Left ventricle myocardium superior (tissue), 1 donor: ENCODE measurements around the gene FBH1. TPM values are rescaled to one million over a fixed set of nuclear protein-coding genes. Genes with fewer than 3 reads are reported as not detected.
"Not testable (repeated sequence)": the region's sequence is repeated elsewhere in the genome, so short reads cannot be mapped to it uniquely, and the experiment has no call there.

ENCODE experiments used
- ATAC-seq: fragments of 200-7000 bp; cut with Tn5 transposase; one replicate; pipeline ENCODE4 v1.9.1; 2020; ENCODE audit warnings: mild to moderate bottlenecking, moderate library complexity
- DNase-seq: peaks from one replicate; pipeline ENCODE4 v3.0.0-alpha.2; 2020
- intact Hi-C: fragments of 100-400 bp; cut with micrococcal nuclease; formaldehyde crosslinking; loops from one replicate; pipeline ENCODE4 v1.11.0; 2022
- total RNA-seq: library from RNA; stranded (reverse); fragmentation: NEBNext Ultra II Directional; extraction: Animal tissue kit (Norgen Biotek cat#: 25700); gene quantifications from one replicate; pipeline ENCODE4 v1.2.1, GENCODE V29; 2021
- donor health status: DM: no; HTN: yes; CAD: no; lungs with severe emphysema.

FBH1 gene
- total RNA-seq, 1 donor from 2014 or later, result 78.7 TPM

DNA sequence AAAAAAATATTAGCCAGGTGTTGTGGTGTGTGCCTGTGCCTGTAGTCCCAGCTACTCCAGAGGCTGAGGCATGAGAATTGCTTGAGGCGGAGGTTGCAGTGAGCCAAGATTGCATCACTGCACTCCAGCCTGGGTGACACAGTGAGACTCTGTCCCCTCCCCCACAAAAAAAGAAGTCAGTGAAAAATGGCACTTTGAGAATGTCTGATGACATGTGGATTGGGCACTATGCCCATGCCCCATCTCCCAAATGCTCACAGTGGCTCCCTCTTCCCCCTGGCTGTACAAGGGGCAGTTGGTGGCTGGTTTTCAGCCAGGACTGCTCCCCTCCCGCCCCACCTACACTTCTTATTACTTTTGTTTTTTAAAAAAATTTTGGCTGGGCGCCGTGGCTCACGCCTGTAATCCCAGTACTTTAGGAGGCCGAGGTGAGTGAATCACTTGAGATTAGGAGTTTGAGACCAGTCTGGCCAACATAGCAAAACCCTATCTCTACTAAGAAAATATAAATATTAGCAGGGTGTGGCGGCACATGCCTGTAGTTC lies 61.2 kb downstream of the FBH1 start:
- ATAC-seq (peak; percentile 87), DNase-seq (peak; percentile 53)
- intact Hi-C loops, result no loop called here

DNA sequence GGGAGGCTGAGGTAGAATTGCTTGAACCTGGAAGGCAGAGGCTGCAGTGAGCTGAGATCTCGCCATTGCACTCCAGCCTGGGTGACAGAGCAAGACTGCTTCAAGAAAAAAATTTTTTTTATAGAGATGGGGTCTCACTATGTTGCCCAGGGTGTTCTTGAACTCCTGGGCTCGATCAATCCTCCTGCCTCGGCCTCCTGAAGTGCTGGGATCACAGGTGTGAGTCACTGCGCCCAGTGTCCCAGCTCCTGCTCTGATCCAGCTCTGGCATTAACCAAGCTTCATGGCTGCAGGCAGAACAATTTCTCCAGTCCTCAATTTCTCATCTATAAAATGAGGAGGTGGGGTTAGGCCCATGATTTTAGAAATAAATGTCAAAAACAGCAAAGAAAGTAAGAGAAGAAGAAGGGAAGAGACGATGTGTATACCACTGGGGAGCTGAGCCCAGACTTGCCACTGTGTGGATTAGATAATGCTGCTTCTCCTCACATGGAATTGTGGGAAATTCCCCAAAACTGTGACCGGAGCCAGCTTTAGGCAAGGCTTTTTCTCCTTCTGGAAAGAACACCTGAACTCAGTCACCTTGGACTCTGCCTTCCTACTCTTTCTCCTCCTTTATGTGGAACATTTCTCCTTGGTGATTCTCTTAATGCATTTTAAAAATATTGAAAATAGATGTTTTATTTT lies 61.8 kb downstream of the FBH1 start:
- no peak for ATAC-seq
- DNase-seq, result no peak
- intact Hi-C loops, result no loop called here

DNA sequence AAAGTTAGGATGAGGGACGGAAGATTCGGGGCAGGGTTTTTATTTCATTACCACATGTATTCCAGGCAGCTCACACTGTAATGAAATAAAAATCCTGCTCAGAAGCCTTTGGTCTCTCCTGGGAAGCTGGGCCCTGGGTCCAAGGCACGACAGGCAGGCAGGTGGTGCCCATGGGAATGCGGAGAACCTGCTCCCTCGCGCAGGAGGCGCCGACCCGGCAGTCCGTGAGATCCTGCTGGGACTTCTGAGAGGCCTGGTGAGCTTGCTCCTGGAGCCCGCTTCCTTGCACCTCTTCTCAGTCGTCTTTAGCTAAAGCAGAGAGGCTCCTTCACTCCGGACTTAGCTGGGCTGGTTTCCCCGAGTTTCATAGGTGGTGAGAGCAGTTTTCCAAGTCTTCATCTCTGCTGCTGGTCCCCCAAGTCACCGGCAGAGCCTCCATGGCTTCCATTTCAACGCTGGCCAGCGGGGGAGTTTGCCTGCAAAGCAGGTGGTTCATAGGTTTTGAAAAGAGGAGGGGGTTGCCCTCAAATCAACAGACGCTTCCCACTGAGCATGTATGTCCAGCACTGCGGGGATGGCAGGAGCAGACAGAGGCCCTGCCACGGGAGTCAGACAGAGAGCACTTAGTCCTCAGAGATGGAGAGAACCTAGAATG lies 62.8 kb downstream of the FBH1 start:
- intact Hi-C loops, result no loop called here
- DNase-seq, result no peak

DNA sequence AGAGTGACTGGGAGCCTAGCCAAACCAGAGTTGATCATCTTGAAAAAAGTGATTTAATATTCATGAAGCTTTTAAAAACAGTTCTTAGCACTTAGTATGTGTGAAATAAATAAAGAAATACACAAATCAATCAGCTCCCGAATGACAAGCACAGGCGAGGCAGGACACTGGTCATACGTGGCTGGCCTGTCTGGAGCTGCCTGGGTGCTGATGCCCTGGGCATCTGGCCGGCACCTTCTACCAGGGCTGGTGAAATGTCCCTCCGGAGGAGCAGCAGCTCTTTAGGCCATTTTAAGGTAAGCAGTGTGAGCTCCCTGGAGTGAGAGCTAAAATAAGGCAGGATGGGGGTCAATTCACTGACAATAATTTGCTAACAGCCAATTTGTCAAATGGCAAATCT lies 63.6 kb downstream of the FBH1 start:
- DNase-seq, result no peak
- no peak for ATAC-seq
- intact Hi-C loops, result no loop called here

More for the DNA sequence above, 62.8 kb downstream of the FBH1 start:
- ATAC-seq, result no peak

DNA sequence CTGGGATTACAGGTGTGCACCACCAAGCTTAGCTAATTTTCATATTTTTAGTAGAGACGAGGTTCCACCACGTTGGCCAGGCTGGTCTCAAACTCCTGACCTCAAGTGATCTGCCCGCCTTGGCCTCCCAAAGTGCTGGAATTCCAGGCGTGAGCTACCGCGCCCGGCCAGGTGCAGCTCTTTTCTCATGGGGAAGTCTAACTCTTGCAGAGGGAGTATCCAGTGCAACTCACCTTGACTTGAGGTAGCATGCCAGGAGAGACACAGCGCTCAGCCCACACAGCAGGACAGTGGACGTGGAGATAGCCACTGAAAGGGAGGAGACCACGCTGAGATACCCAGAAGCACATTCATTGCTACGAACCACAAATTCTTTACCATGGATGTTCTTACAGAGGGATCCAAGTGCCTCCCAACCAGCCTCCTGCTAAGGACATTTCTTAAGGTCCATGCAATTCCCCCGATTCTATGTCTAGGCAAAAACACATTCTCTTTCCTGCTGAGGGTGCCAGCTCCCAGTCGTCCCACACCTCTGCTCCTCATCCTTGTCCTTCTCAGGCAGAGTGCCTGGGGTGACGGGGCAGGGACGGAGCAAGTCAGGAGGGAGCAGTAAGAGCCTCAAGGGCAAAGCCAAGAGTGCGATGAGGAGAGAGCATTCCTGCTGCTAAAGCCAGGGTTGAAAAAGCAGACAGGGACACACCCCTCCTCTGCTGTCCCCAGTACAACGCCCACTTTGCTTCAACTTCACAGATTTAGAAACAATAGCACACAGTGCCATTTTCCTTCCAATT lies 66.3 kb downstream of the FBH1 start:
- intact Hi-C loops, result no loop called here
- DNase-seq, result no peak

DNA sequence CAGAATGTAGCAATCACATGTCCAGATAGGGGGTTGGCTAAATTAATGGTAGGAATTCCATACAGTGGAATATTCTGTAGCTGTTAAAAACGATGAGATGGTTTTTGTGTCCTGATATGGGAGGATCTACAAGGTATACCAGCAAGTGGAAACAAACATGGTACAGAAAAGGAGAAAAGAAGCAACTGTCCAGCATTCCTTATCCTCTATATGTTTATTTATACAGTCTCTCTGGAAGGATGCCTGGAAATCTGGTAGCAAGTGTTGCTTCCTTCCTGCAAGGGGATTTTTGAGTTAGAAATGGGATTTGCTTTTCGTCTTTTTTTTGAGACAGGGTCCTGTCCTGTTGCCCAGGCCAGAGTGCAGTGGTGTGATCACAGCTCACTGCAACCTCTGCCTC lies 68.0 kb downstream of the FBH1 start:
- intact Hi-C loops, result no loop called here
- ATAC-seq (no peak), DNase-seq (no peak)

More for the DNA sequence above, 66.3 kb downstream of the FBH1 start:
- ATAC-seq, result no peak

DNA sequence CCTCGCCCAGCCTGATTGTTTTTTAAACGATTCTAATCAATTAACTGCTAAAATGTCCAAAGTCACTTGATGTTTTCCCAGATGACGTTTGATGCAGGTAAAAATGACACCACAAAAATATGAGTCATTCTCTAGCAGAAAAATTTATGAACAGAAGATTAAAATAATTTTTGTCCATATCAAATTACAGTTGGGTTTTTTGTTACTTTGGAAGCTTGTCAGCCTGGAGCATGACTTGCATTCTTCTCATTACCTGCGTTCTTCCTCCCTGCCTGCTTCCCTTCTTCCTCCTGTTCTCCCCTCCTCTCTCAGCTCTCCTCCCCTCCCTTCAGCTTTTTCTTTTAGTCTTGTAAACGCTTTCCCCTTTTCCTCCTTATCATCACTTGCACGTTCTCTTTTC lies 68.6 kb downstream of the FBH1 start:
- intact Hi-C loops, result no loop called here
- ATAC-seq (no peak), DNase-seq (no peak)

DNA sequence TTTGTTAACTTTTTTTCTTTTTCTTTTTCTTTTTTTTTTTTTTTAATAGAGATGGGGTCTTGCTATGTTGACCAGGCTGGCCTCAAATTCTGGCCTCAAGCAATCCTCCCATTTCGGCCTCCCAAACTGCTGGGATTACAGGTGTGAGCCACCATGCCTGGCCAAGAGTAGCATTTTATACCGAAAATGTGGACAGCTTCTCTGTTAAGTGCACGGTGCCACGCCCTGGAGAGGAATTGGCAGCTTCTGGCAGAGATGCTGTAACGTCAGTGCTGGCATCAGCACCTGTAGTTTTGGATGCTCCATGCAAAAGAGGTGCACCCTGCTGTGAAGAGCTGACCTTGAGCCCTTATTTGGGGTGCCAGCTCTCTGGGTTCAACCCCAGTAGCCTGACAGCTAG lies 69.1 kb downstream of the FBH1 start:
- ATAC-seq, result no peak
- no peak for DNase-seq
- intact Hi-C loops, result no loop called here

DNA sequence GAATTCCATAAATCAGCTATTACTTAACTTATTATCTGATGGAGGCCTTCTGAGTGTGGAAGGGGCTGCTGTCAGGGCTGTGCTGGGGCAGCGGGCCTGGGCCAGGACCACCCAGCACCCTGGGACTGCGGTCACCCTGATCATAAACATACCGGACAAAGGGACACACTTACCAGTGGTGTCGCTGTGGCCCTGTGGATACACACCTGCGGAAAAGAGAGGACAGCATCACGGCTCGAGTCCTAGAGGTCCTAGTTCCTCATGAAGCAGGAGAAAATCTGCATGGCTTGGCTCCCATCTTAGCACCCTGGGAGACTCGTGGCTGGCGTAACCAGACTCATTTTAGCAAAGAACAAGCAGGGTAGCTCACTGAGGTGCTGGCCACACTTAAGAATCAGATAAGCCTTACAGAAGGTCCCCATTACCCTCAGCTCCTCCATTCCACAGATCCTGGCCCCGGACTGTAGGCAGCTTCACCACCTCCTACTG lies 69.6 kb downstream of the FBH1 start:
- DNase-seq (no peak), ATAC-seq (no peak)
- intact Hi-C loops, result no loop called here

DNA sequence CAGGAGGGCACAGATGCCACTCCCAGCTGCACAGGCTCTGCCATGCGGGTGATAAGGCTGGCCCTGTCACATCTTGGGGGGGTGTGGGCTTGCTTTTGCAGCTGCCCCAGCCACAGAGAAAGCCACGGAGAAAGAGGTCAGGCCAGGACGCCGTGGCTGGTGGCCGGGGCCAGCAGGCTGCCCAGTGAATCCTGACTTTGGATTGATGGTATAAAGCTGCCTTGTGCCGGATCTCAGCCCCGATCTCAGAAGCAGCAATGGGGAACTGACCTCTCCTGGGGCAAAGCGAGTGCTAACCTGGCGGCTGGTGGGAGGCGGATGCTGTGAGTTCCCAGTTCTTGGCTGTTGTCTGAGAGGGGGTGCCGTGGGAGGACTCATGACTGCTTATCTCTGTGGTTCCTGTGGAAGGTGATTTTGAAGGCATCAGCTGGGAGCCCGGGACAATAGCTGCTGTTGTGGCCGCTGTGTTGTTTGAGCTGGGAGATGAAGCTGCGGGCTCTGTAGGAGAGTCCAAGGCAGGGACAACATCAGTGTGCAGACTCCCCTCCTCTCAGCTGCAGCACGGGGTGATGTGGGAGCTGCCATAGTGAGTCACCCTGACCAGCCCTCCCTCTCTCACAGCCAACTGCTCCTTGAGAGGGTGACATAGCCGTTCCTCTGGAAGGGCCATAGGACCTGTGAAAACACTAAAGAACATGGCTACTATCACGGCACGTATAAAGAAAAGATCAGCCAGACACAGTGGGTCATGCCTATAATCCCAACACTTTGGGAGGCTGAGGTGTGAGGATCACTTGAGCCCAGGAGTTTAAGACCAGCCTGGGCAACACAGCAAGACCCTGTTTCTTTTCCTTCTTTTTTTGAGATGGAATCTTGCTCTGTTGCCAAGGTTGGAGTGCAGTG lies 70.3 kb downstream of the FBH1 start:
- ATAC-seq, result no peak
- intact Hi-C loops, result no loop called here

DNA sequence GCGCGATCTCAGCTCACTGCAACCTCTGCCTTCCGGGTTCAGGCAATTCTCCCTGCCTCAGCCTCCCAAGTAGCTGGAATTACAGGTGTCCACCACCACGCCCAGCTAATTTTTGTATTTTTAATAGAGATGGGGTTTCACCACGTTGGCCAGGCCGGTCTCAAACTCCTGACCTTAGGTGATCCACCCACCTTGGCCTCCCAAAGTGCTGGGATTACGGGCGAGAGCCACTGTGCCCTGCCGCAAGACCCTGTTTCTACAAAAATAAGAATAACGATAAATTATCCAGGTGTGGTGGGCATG lies 70.9 kb downstream of the FBH1 start:
- ATAC-seq, intact Hi-C loops: not testable (repeated sequence)
- peak; percentile 3 for DNase-seq

More for the DNA sequence above, 70.3 kb downstream of the FBH1 start:
- DNase-seq, result peak; percentile 18

DNA sequence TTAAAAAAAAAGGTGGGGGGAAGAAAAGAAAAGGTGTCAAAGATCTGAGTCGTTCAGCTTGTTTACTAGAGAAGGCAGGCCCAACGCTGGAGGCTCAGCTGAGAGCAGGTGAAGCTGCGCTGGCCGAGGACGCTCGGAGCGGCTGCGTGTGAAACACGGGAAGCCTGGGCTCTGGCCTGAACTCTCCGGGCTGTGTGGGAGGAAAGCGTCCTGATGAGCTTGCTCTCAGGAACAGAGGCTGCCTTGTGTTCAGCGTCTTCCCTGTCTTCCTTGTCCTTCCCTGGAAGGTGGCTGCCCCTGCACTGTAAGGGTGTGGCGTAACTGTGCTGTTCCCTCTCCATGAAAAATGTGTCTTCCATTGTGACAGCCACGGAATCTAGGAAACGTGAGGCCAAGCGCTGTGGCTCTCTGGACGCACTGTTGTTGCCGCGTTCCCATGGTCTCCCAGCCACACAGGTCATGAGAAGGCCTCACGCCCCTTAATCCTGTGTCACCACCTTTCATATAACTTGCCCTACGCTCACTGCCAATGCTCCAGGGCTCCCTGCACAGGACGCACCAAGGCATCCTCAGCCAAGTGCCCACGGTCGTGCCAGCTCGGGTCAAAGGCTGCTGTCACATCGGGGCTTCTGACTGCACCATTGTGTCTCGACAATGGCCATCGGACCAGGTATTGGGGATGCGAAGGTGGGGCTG lies 71.5 kb downstream of the FBH1 start:
- DNase-seq (peak; percentile 22), ATAC-seq (no peak)
- intact Hi-C loops, result no loop called here

DNA sequence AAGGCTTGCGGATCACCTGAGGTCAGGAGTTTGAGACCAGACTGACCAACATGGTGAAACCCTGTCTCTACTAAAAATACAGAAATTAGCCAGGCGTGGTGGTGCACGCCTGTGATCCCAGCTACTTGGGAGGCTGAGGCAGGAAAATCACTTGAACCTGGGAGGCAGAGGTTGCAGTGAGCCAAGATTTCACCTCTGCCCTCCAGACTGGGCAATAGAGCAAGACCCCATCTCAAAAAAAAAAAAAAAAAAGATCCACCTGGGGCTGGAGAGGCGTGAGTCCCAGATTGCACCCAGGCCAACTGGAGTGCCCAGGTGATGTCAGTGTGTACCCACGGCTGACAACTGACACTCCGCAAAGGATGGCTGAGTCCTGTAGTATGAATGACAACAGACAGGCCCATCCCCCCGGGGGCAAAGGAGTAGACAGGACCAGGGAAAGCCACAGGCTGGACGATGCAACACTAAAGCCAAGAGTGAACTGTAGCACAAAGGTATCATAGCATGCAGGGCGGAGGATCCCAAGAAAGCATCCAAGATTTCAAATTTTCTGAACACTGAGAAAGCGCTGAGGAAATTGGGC lies 72.4 kb downstream of the FBH1 start:
- intact Hi-C loops, ATAC-seq: not testable (repeated sequence)
- DNase-seq, result peak; percentile 9

DNA sequence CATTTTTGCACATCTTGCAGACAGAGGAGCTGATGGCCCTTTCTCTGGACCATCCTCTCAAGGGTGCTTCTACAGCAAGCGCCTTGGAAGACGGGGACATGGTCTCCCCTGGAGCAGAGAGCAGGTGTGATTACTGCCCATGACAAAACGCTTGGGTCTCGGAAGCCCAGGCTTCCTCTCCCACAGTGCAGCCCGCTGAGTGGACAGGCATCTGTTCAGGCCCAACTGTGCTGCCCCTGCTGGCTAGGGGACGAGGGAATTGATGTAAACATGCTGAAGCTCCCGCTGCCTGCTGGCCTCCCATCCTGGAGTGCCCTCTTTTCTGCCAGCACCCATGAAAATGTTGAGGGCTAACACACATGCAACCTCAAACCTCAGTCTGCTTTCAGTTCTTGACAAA lies 73.0 kb downstream of the FBH1 start:
- DNase-seq (no peak), ATAC-seq (no peak)
- intact Hi-C loops, result no loop called here

DNA sequence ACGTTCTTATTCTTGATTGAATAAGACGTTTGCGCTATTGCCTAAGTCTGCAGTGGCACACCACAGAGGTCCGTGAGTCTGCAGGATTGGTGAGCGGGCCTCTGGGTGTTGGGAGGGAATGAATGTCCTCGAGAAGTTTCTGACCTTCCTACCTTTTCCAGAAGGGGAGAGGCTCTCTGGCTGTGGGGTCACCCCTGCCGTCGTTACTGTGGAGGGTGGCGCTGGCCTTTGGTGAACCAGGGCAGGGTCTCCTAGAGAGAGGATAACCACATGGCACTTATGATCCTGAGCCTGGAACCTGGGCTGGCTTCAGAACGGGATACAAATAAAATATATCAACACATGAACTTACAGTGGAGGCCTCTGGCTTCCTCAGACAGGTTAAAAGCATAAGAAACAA lies 73.5 kb downstream of the FBH1 start:
- DNase-seq, result peak; percentile 6
- intact Hi-C loops, result no loop called here
- ATAC-seq, result no peak

DNA sequence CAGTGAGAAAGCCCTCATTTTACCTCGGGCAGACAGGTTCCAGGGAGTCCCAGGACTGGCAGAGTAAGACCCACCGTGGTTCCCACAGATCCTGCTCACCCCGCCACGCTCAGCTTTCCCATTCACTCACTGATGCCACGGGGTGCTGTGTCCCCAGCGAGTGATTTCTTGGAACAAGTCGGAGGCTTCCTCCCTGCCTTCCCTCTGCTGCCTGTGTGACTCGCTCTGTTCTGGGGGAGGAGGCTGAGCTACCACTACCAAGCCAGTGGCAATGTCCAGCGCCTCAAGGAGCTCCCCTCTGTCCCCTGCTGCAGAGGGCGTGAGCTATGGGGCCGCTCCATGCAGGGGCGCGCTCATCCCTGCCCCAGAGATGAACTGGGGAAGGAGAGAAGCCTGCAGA lies 74.7 kb downstream of the FBH1 start:
- peak; percentile 19 for DNase-seq

DNA sequence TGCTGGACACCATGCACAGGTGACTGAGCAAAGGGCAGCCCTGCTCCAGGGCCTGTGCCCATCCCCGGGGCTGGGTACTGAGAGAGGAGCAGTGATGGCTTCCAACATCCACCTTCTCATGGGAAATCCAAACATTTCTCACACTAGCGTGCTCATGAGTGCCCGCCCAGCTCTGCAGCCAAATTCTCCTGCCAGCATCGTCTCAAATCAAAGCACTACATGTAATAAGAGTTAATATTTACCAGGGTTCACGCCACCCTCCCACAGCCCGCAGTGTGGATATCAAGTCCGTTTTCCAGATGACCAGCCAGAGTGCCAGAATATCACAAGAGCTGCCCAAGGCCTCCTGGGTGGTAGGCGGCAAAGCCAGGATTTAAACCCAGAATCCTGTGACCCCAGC lies 75.2 kb downstream of the FBH1 start:
- no peak for ATAC-seq

More for the DNA sequence above, 74.7 kb downstream of the FBH1 start:
- no peak for ATAC-seq
- intact Hi-C loops, result no loop called here

DNA sequence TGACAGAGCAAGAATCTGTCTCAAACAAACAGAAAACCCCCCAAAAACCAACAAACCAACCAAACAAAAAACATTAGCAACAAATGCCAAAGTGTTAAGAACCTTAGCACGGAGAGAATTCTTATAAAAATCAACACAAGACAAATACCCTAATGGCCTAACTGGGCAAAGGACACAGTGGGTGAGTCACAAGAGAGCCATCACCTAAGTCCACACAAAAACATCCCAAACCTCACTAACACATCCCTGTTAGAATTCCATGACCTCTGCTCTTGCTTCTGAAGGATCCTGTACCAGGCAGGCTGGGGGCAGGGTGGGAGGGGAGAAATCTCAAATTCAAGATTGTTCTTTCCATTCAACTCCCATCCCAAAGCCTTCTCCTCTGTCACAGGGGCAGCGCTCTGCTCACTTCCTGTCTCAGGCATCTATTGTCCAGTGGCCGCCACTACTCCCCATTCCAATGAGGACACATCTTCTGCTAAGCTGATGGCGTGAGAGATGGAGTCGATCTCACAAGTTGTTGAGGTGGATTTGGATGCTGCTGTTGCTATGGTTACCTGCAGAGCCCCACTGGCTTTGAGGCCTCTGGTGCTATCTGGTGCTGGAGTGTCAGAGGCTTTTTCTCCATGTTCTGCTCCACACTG lies 78.1 kb downstream of the FBH1 start:
- intact Hi-C loops, result no loop called here
- DNase-seq (peak; percentile 8), ATAC-seq (no peak)

More for the DNA sequence above, 75.2 kb downstream of the FBH1 start:
- intact Hi-C loops, result no loop called here
- no peak for DNase-seq
